Thoracic aorta (tissue), 2 donors: Measurements from ENCODE around the gene COQ10A. TPM values are rescaled to one million over a fixed set of nuclear protein-coding genes. Genes with fewer than 3 reads are reported as not detected.

Source experiments
- ATAC-seq: fragments of 150-250 bp; one replicate; pipeline ENCODE4 v1.8.0; 2017; ENCODE audit warnings: low read depth; ENCODE audit not compliant: insufficient number of reproducible peaks, low FRiP score
- DNase-seq: peaks from one replicate; pipeline ENCODE4 v3.0.0-alpha.2; 2020; ENCODE audit warnings: low spot score
- H3K27ac ChIP-seq, 2 donors: fragments of 200-600 bp; sonication (generic); 1 replicate in 1 of 2; 2 replicates in 1 of 2; pipeline ENCODE4 v1.5.1; 2016; ENCODE audit warnings: mild to moderate bottlenecking in 2 of 2, moderate library complexity in 2 of 2
- H3K27me3 ChIP-seq: fragments of 200-600 bp; sonication (generic); replicated peaks from 2 replicates; pipeline ENCODE4 v1.6.0; 2016; ENCODE audit warnings: mild to moderate bottlenecking; ENCODE audit not compliant: insufficient read depth
- H3K36me3 ChIP-seq: fragments of 200-600 bp; sonication (generic); one replicate; pipeline ENCODE4 v1.5.1; 2016
- H3K4me1 ChIP-seq, 2 donors: fragments of 200-600 bp; sonication (generic); 1 replicate in 1 of 2; 2 replicates in 1 of 2; pipeline versions ENCODE4 v1.5.1 to v1.6.0; 2016; ENCODE audit warnings: low read depth in 2 of 2, mild to moderate bottlenecking in 1 of 2; ENCODE audit not compliant: control insufficient read depth in 1 of 2
- H3K4me3 ChIP-seq: fragments of 200-600 bp; sonication (generic); 2 replicates; pipeline ENCODE4 v1.5.1; 2016; ENCODE audit warnings: mild to moderate bottlenecking
- H3K9me3 ChIP-seq: fragments of 200-600 bp; sonication (generic); 2 replicates; pipeline ENCODE4 v1.5.1; 2016
- total RNA-seq, 2 donors: library from RNA; depleted of rRNA; stranded (reverse); fragments of >200 nt; gene quantifications; one replicate each; pipeline versions ENCODE4 v1.1.0 to v1.2.3, GENCODE V29; 2016
- TF ChIP-seq, protein P1 (sequence below): fragments of 200-600 bp; sonication (generic); IDR thresholded peaks from one replicate; pipeline ENCODE4 v1.5.1; 2019; ENCODE audit warnings: antibody characterized with exemption

COQ10A gene
- total RNA-seq, 2 donors from 2014 or later, result 14.6 to 26.3 TPM

DNA sequence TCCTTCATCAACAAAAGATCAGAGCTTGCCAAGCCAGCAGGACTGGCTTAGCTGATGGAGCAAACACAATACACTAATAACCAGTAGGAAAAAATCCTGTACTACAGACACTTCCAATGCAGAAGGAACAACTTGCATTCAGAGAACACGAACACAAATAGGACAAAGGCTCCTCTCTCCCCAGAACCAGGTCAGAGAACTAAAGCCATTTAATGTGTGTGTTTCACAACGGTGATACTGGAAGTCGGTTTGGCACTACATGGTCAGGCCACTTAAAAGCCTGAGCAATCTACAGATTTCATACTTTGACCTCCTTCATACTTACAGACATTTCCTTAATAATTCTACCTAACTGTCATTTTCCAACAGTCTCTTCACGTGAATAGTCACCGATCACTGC lies 27.1 kb downstream of the COQ10A start:
- H3K27me3 ChIP-seq, result no peaks in the 10 kb centered on the region
- H3K4me3 ChIP-seq, result no peak overlapping the region
- ATAC-seq (no peak), DNase-seq (no peak)
- H3K27ac ChIP-seq, result no peak overlapping the region
- no peaks in the 10 kb centered on the region for H3K36me3 ChIP-seq
- TF ChIP-seq, protein P1, sequence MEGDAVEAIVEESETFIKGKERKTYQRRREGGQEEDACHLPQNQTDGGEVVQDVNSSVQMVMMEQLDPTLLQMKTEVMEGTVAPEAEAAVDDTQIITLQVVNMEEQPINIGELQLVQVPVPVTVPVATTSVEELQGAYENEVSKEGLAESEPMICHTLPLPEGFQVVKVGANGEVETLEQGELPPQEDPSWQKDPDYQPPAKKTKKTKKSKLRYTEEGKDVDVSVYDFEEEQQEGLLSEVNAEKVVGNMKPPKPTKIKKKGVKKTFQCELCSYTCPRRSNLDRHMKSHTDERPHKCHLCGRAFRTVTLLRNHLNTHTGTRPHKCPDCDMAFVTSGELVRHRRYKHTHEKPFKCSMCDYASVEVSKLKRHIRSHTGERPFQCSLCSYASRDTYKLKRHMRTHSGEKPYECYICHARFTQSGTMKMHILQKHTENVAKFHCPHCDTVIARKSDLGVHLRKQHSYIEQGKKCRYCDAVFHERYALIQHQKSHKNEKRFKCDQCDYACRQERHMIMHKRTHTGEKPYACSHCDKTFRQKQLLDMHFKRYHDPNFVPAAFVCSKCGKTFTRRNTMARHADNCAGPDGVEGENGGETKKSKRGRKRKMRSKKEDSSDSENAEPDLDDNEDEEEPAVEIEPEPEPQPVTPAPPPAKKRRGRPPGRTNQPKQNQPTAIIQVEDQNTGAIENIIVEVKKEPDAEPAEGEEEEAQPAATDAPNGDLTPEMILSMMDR, result no peak
- H3K9me3 ChIP-seq, result no peaks in the 10 kb centered on the region
- peaks cover 5 to 28% of the 10 kb centered on the region in 2 donors for H3K4me1 ChIP-seq

DNA sequence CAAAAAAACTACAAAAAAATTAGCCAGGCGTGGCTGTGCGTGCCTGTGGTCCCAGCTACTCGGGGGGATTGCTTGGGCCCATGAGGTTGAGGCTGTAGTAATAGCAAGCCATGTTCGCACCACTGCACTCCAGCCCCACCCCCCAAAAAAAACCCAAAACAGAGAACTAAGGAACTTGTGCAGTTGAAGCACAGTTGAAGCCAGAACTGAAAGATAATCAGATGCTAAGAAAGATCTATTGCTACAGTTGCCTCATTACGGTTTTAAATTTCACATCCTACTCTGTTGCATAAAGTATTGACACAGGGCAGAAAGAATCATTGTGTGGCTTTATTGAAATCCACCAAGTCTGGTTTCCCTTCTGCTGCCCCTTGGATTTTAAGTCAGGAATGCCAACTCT lies 29.6 kb downstream of the COQ10A start:
- Histone ChIP-seq H3K4me1 (peaks cover 15 to 41% of the 10 kb centered on the region in 2 donors), H3K27ac (no peak overlapping the region), H3K9me3 (no peaks in the 10 kb centered on the region), H3K4me3 (no peak overlapping the region), H3K36me3 (no peaks in the 10 kb centered on the region), H3K27me3 (no peaks in the 10 kb centered on the region)
- ATAC-seq, result no peak
- DNase-seq, result no peak
- TF ChIP-seq, protein P1, result no peak

DNA sequence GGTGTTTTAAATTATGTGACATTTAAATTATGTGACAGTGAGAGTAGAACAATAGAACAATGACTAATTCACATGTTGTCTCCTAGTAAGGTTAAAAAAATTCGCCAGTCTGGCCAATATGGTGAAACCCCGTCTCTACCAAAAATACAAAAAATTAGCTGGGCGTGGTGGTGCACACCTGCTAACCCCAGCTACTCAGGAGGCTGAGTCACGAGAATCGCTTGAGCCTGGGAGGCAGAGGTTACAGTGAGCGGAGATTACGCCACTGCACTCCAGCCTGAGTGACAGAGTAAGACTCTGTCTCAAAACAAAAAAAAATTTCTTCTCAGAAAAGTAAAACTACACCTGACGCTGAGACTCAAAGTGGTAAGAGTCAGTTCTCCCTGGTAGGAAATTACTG lies 30.7 kb downstream of the COQ10A start:
- no peaks in the 10 kb centered on the region for H3K36me3 ChIP-seq
- H3K4me3 ChIP-seq, result no peak overlapping the region
- TF ChIP-seq, protein P1, result no peak
- ATAC-seq (no peak), DNase-seq (no peak)
- no peaks in the 10 kb centered on the region for H3K9me3 ChIP-seq
- peaks cover 18 to 49% of the 10 kb centered on the region in 2 donors for H3K4me1 ChIP-seq
- no peaks in the 10 kb centered on the region for H3K27me3 ChIP-seq
- no peak overlapping the region for H3K27ac ChIP-seq

DNA sequence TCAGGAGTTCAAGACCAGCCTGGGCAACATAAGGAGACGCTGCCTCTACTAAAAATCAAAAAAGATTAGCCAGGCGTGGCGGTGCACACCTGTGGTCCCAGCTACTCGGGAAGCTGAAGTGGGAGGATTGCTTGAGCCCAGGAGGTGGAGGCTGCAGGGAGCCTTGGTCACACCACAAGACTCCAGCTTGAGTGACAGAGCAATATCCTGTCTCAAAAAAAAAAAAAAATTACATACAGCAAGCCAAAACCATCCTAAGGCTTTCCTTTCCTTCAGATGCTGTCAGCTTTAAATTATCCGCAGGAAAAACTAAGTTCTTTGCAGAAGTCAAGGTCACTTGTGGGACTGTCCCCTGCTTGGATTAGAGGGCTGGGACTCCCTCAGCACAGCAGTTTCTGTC lies 32.1 kb downstream of the COQ10A start:
- no peak for DNase-seq
- H3K27me3 ChIP-seq, result no peaks in the 10 kb centered on the region
- peak overlapping the region in 1 of 2 donors; percentile 87 for H3K27ac ChIP-seq
- peaks cover 18 to 49% of the 10 kb centered on the region in 2 donors for H3K4me1 ChIP-seq
- peak overlapping the region; percentile 75 for H3K4me3 ChIP-seq
- ATAC-seq, result no peak
- H3K9me3 ChIP-seq, result no peaks in the 10 kb centered on the region
- TF ChIP-seq, protein P1, result no peak
- no peaks in the 10 kb centered on the region for H3K36me3 ChIP-seq

DNA sequence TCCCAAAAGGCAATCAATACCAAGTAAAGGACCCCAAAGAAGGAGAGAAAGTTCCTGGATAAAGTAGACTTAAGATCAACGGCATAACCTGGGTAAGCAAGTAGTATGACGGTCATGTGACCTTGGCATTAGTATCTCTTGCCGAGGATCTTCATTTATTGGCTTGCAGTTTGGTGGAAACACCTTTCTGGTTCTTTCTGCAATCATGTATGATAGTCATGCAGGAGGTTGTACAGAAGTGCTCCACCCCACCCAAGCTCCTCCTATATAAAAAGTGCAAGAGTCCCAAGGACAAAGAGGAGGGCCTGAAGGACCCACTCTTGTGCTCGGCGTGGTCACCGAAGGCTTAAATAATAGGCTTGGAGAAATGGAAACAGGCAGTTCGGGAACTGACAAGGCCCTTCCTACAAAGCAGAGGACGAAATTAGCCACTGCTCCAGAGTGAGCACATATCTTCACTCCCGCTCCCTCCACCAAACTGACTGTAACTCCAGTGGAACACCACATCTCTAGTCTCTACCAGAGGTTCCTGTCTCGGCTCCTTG lies 32.6 kb downstream of the COQ10A start:
- ATAC-seq (peak; percentile 2), DNase-seq (no peak)
- H3K4me1 ChIP-seq, result peaks cover 18 to 49% of the 10 kb centered on the region in 2 donors
- H3K4me3 ChIP-seq, result peak overlapping the region; percentile 75
- TF ChIP-seq, protein P1, result no peak
- no peaks in the 10 kb centered on the region for H3K36me3 ChIP-seq
- H3K27ac ChIP-seq, result peak overlapping the region; percentile 87 to 98
- H3K27me3 ChIP-seq, result no peaks in the 10 kb centered on the region
- no peaks in the 10 kb centered on the region for H3K9me3 ChIP-seq
